CD4-positive, CD25-positive, alpha-beta regulatory T cell (primary cell): ENCODE data around the gene LAMB1. TPM values are rescaled to one million over a fixed set of nuclear protein-coding genes. Genes with fewer than 3 reads are reported as not detected.

Source experiments
- ATAC-seq, 2 donors: fragments of 150-1000 bp; cut with Tn5 transposase; one replicate each; pipeline ENCODE4 v1.10.0; 2021; ENCODE audit warnings: low read depth in 2 of 2, moderate number of reproducible peaks in 2 of 2, moderate library complexity in 1 of 2
- DNase-seq, 3 donors: peaks; one replicate each; pipeline versions ENCODE4 v3.0.0 to v3.0.0-alpha.2; 2012 to 2022; ENCODE audit warnings: mixed read lengths in 1 of 3
- H3K27ac ChIP-seq: one replicate; pipeline ENCODE4 v1.7.0; 2013; ENCODE audit warnings: mild to moderate bottlenecking, low read length; ENCODE audit not compliant: insufficient read depth, poor library complexity, severe bottlenecking
- H3K27me3 ChIP-seq: one replicate; pipeline ENCODE4 v1.7.0; 2013; ENCODE audit warnings: low read length; ENCODE audit not compliant: control insufficient read depth, insufficient read depth
- H3K36me3 ChIP-seq: one replicate; pipeline ENCODE4 v1.7.0; 2013; ENCODE audit warnings: mild to moderate bottlenecking, low read length, moderate library complexity; ENCODE audit not compliant: control insufficient read depth, insufficient read depth
- H3K4me1 ChIP-seq: 2 replicates; pipeline ENCODE4 v1.7.0; 2013; ENCODE audit warnings: mild to moderate bottlenecking, low read length; ENCODE audit not compliant: insufficient read depth, control insufficient read depth, poor library complexity, severe bottlenecking
- H3K4me3 ChIP-seq: one replicate; pipeline ENCODE4 v1.7.0; 2013; ENCODE audit warnings: low read depth, mild to moderate bottlenecking, low read length, moderate library complexity
- H3K9me3 ChIP-seq, 2 experiments: 1 replicate in 1 of 2; 2 replicates in 1 of 2; pipeline ENCODE4 v1.7.0; 2013; ENCODE audit warnings: low read length in 2 of 2, mild to moderate bottlenecking in 1 of 2, moderate library complexity in 1 of 2; ENCODE audit not compliant: control insufficient read depth in 2 of 2
- H3K27ac Mint-ChIP-seq, 3 donors: one replicate each; pipeline ENCODE4 v1.8.0; 2020 to 2022; ENCODE audit warnings: mild to moderate bottlenecking in 3 of 3, mixed read lengths in 3 of 3, moderate library complexity in 2 of 3
- H3K27me3 Mint-ChIP-seq: one replicate; pipeline ENCODE4 v1.8.0; 2022; ENCODE audit warnings: mild to moderate bottlenecking, mixed read lengths
- H3K36me3 Mint-ChIP-seq: one replicate; pipeline ENCODE4 v1.8.0; 2020; ENCODE audit warnings: mixed read lengths
- H3K4me1 Mint-ChIP-seq, 4 donors: one replicate each; pipeline ENCODE4 v1.8.0; 2020 to 2022; ENCODE audit warnings: mixed read lengths in 4 of 4, mild to moderate bottlenecking in 1 of 4
- H3K4me3 Mint-ChIP-seq, 4 donors: one replicate each; pipeline ENCODE4 v1.8.0; 2020 to 2022; ENCODE audit warnings: mild to moderate bottlenecking in 4 of 4, mixed read lengths in 4 of 4, moderate library complexity in 3 of 4
- H3K9me3 Mint-ChIP-seq, 7 donors: one replicate each; pipeline ENCODE4 v1.8.0; 2020 to 2022; ENCODE audit warnings: mixed read lengths in 7 of 7, mild to moderate bottlenecking in 3 of 7, moderate library complexity in 2 of 7
- polyA plus RNA-seq, 4 donors: library from polyadenylated mRNA; unstranded; fragments of 300-500 nt; fragmentation: Illumina TruSeq; gene quantifications; one replicate each; pipeline ENCODE4 v1.2.3, GENCODE V29; 2021
- total RNA-seq: library from RNA; stranded (reverse); gene quantifications from one replicate; pipeline ENCODE4 v1.2.3, GENCODE V29; 2022

LAMB1 gene
- total and polyA plus RNA-seq, 5 donors from 2014 or later: 0.24 to 0.82 (median 0.62) TPM; not detected in 1

DNA sequence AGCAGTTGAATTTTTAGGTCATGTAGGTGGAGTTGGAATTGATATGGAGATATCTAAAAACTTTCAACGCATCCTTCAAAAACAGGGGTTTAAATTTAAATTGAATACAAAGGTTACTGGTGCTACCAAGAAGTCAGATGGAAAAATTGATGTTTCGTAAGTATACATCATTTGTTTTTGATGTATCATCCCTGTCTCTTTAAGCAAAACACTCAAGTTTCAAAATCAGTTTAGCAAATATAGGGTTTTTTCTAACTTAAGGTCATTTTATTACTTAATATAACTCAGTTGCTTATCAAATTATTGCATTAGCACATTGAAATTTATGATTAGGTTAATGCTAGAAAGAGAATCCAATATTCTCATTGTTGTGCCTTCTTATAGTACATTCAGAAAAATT, 87.4 kb downstream of the LAMB1 start:
- peaks cover 80% of the 10 kb centered on the region for H3K36me3 ChIP-seq
- ATAC-seq (no peak), DNase-seq (no peak)
- no peak overlapping the region for H3K27ac ChIP-seq
- no peaks in the 10 kb centered on the region for H3K4me1 ChIP-seq
- H3K9me3 ChIP-seq: no peaks in the 10 kb centered on the region
- peaks cover 0 to 4% (median 0%) of the 10 kb centered on the region in 7 donors for H3K9me3 Mint-ChIP-seq
- peak overlapping the region in 1 of 3 donors; percentile 51 for H3K27ac Mint-ChIP-seq
- H3K4me1 Mint-ChIP-seq: peaks cover 25 to 38% (median 28%) of the 10 kb centered on the region in 4 donors
- H3K4me3 Mint-ChIP-seq: no peak overlapping the region
- H3K36me3 Mint-ChIP-seq: peaks cover 77% of the 10 kb centered on the region
- no peaks in the 10 kb centered on the region for H3K27me3 ChIP-seq
- no peaks in the 10 kb centered on the region for H3K27me3 Mint-ChIP-seq
- no peak overlapping the region for H3K4me3 ChIP-seq

DNA sequence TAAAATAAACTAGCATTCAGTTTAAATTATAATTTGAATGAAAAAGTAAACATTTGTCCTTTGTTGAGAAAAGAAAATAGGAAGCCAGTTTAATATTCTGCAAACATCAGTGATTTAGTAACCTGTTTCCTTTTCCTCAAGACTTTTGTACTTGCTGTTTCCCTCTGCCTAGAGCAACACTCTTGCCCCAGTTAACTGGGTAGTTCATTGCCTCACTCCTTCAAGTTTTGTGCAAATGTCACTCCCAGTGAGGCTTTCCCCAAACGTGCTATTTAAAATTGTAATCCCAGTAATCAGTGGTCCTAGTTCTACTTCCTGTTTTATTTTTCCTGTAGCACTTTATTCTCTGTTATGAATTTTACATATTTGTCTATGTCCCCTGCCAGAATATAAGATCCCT, 88.1 kb downstream of the LAMB1 start:
- H3K9me3 Mint-ChIP-seq: peaks cover 0 to 4% (median 0%) of the 10 kb centered on the region in 7 donors
- ATAC-seq (no peak), DNase-seq (no peak)
- Histone ChIP-seq H3K36me3 (peaks cover 79% of the 10 kb centered on the region), H3K27me3 (no peaks in the 10 kb centered on the region), H3K4me3 (no peak overlapping the region), H3K27ac (no peak overlapping the region), H3K9me3 (no peaks in the 10 kb centered on the region), H3K4me1 (no peaks in the 10 kb centered on the region)
- peaks cover 77% of the 10 kb centered on the region for H3K36me3 Mint-ChIP-seq
- peaks cover 23 to 33% (median 30%) of the 10 kb centered on the region in 4 donors for H3K4me1 Mint-ChIP-seq
- H3K27ac Mint-ChIP-seq: peak overlapping the region in 1 of 3 donors; percentile 51
- H3K4me3 Mint-ChIP-seq: no peak overlapping the region
- H3K27me3 Mint-ChIP-seq: no peaks in the 10 kb centered on the region

DNA sequence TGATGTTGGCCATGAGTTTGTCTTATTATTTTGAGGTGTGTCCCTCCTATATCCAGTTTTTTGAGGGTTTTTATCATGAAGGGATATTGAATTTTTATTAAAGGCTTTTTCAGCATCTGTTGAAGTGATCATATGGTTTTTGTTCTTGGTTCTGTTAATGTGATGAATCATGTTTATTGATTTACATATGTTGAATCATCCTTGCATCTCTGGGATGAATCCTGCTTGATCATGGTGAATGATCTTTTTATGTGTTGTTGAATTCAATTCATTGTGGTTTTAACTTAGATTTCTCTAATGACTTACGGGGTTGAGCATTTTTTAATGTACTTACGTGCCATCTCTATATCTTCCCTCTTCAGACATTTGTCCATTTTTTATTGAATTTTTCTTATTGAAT, 89.1 kb downstream of the LAMB1 start:
- H3K27ac ChIP-seq: no peak overlapping the region
- H3K27me3 ChIP-seq: no peaks in the 10 kb centered on the region
- no peaks in the 10 kb centered on the region for H3K4me1 ChIP-seq
- Mint-ChIP-seq H3K4me1 (peaks cover 20 to 33% (median 29%) of the 10 kb centered on the region in 4 donors), H3K9me3 (peaks cover 0 to 4% (median 0%) of the 10 kb centered on the region in 7 donors), H3K4me3 (no peak overlapping the region), H3K27ac (peak overlapping the region in 2 of 3 donors; percentile 31 to 43), H3K36me3 (peaks cover 77% of the 10 kb centered on the region), H3K27me3 (no peaks in the 10 kb centered on the region)
- no peak for DNase-seq
- H3K4me3 ChIP-seq: no peak overlapping the region
- no peak for ATAC-seq
- H3K9me3 ChIP-seq: no peaks in the 10 kb centered on the region
- peaks cover 78% of the 10 kb centered on the region for H3K36me3 ChIP-seq

DNA sequence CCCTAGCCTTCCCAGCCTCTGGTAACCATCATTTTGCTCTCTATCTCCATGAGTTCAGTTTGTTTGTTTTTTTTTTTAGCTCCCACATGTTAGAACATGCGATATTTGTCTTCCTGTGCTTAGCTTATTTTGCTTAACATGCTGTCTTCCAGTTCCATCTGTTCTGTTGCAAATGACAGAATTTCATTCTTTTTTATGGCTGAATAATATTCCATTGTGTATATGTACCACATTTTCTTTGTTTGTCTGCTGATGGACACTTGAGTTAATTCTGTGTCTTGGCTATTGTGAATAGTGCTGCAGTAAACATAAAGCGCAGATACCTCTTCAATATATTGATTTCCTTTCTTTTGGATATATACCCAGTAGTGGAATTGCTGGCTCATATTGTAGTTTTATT, 91.0 kb downstream of the LAMB1 start:
- Histone ChIP-seq H3K27me3 (no peaks in the 10 kb centered on the region), H3K36me3 (peaks cover 77% of the 10 kb centered on the region), H3K27ac (no peak overlapping the region), H3K4me3 (no peak overlapping the region), H3K4me1 (no peaks in the 10 kb centered on the region), H3K9me3 (no peaks in the 10 kb centered on the region)
- ATAC-seq (no peak), DNase-seq (no peak)
- peak overlapping the region in 1 of 3 donors; percentile 7 for H3K27ac Mint-ChIP-seq
- peaks cover 20 to 34% (median 28%) of the 10 kb centered on the region in 4 donors for H3K4me1 Mint-ChIP-seq
- peaks cover 0 to 4% (median 0%) of the 10 kb centered on the region in 7 donors for H3K9me3 Mint-ChIP-seq
- H3K27me3 Mint-ChIP-seq: no peaks in the 10 kb centered on the region
- peaks cover 72% of the 10 kb centered on the region for H3K36me3 Mint-ChIP-seq
- H3K4me3 Mint-ChIP-seq: no peak overlapping the region

DNA sequence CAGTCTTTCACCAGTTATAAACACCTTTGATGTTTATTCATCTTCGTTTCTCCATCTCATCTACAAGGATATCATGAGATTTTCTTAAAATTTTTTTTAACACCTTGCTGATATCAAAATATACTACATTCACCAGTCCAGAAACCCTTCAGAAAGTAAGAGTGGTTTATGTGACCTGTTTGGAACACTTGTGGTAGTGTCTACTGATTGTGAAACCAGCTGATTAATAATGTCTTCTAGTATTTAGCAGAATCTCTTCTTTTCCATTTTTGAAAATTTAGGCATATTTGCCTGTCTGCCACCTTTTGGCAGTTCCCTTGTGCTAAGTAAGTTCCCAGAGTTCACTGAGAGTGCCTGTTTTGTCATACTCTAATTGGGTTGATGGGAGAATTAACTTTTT, 93.5 kb downstream of the LAMB1 start:
- no peak overlapping the region for H3K27ac ChIP-seq
- Mint-ChIP-seq H3K9me3 (peaks cover 0 to 4% (median 0%) of the 10 kb centered on the region in 7 donors), H3K4me3 (no peak overlapping the region), H3K27ac (no peak overlapping the region), H3K27me3 (no peaks in the 10 kb centered on the region), H3K4me1 (peaks cover 15 to 32% (median 25%) of the 10 kb centered on the region in 4 donors), H3K36me3 (peaks cover 75% of the 10 kb centered on the region)
- no peak for ATAC-seq
- no peak for DNase-seq
- no peak overlapping the region for H3K4me3 ChIP-seq
- H3K9me3 ChIP-seq: no peaks in the 10 kb centered on the region
- H3K4me1 ChIP-seq: no peaks in the 10 kb centered on the region
- peaks cover 80% of the 10 kb centered on the region for H3K36me3 ChIP-seq
- no peaks in the 10 kb centered on the region for H3K27me3 ChIP-seq

DNA sequence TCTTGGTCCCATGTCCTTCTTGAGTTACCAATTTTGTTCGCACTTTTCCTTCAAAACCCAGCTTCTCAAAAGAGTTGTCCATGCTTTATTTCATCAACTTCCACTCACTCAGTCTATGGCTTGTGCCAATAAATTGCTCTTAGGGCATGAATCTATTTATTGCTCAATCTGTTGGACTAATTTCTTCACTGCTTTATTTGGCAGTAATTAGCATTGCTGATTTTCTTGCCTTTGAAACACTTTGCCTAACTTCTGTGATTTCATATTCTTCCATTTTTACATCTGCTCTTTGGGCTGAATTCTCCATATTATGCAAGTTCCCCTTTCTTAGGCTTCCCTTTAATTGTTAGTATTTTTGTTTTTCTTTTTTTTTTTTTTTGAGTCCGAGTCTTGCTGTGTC, 95.2 kb downstream of the LAMB1 start:
- Mint-ChIP-seq H3K36me3 (peaks cover 67% of the 10 kb centered on the region), H3K4me1 (peaks cover 2 to 24% (median 11%) of the 10 kb centered on the region in 4 donors), H3K27me3 (no peaks in the 10 kb centered on the region), H3K27ac (no peak overlapping the region), H3K4me3 (no peak overlapping the region), H3K9me3 (peaks cover 0 to 4% (median 0%) of the 10 kb centered on the region in 7 donors)
- no peaks in the 10 kb centered on the region for H3K27me3 ChIP-seq
- DNase-seq (no peak), ATAC-seq (no peak)
- H3K4me3 ChIP-seq: no peak overlapping the region
- H3K4me1 ChIP-seq: no peaks in the 10 kb centered on the region
- H3K36me3 ChIP-seq: peaks cover 92% of the 10 kb centered on the region
- no peak overlapping the region for H3K27ac ChIP-seq
- no peaks in the 10 kb centered on the region for H3K9me3 ChIP-seq

DNA sequence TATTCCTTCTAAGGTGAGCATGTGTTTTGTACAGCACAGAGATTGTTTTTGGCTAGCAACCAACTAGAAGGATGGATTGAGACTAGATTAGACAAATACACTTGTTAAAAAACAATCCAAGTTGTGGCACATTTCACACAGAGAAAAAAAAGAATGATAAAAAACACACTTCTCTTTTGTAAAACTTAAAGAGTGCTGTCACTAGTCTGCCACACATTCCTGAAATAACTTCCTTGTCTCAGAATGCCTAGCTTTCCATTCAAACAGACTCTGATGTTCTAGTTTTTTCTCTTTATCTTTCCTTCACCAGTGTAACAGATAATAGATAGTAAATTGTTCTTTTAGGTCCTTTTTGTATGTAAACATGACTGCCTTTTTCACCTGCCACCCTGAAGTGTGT, 100.6 kb downstream of the LAMB1 start:
- DNase-seq (no peak), ATAC-seq (no peak)
- no peak overlapping the region for H3K27ac ChIP-seq
- peaks cover 56% of the 10 kb centered on the region for H3K36me3 ChIP-seq
- H3K27me3 ChIP-seq: no peaks in the 10 kb centered on the region
- no peaks in the 10 kb centered on the region for H3K9me3 ChIP-seq
- no peak overlapping the region for H3K4me3 Mint-ChIP-seq
- H3K4me1 Mint-ChIP-seq: peaks cover 25 to 35% (median 29%) of the 10 kb centered on the region in 4 donors
- H3K36me3 Mint-ChIP-seq: peaks cover 43% of the 10 kb centered on the region
- H3K27me3 Mint-ChIP-seq: no peaks in the 10 kb centered on the region
- peak overlapping the region in 1 of 3 donors; percentile 49 for H3K27ac Mint-ChIP-seq
- peaks cover 4% of the 10 kb centered on the region for H3K4me1 ChIP-seq
- no peaks in the 10 kb centered on the region for H3K9me3 Mint-ChIP-seq
- H3K4me3 ChIP-seq: no peak overlapping the region

DNA sequence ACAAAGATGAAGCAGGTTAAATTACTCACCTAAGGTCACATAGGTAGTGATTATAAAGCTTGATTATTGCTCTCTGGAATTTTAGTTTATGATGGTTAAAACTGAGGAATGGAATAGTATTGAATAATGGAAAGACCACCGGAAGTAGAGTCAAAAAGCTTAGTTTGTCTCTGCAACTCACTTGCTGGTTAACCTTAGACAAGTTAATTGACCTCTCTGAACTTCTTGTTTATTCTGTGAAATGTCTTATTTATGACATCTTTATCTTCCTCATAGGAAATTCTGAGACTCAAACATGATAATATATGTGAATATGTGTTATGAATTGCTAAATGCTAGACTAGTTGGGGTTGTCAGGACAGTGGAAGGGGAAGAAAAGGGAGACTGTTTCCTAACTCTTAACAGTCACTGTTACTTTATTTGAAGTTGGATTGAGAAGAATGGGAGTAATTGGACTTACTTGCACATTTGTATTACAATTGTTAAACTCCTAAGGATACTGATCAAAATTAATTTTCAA, 102.4 kb downstream of the LAMB1 start:
- DNase-seq: no peak
- peaks cover 13% of the 10 kb centered on the region for H3K4me1 ChIP-seq
- no peaks in the 10 kb centered on the region for H3K27me3 ChIP-seq
- no peak for ATAC-seq
- peaks cover 48% of the 10 kb centered on the region for H3K36me3 ChIP-seq
- Mint-ChIP-seq H3K9me3 (no peaks in the 10 kb centered on the region), H3K36me3 (peaks cover 44% of the 10 kb centered on the region), H3K27ac (no peak overlapping the region), H3K4me1 (peaks cover 39 to 50% (median 42%) of the 10 kb centered on the region in 4 donors), H3K4me3 (peak overlapping the region in 1 of 4 donors; percentile 30), H3K27me3 (no peaks in the 10 kb centered on the region)
- no peak overlapping the region for H3K4me3 ChIP-seq
- H3K27ac ChIP-seq: no peak overlapping the region
- no peaks in the 10 kb centered on the region for H3K9me3 ChIP-seq
